GM18508 (cell line): ENCODE results near the gene AXIN1.
"Not testable (repeated sequence)": the region's sequence is repeated elsewhere in the genome, so short reads cannot be mapped to it uniquely, and the experiment has no call there.

Experiments
- ATAC-seq: cut with Tn5 transposase; IDR thresholded peaks from one replicate; pipeline ENCODE4 v1.9.1; 2021; ENCODE audit warnings: moderate number of reproducible peaks; ENCODE audit not compliant: insufficient read depth, unreplicated experiment

Gene AXIN1

GRCh38 chr16:352547-353403 lies at the start of gene AXIN1:
Gene AXIN1 (minus strand): TSS chr16:352723. CDS start chr16:347025, 5,698 bp downstream.
- no peak for ATAC-seq

GRCh38 chr16:401468-402348 lies 49.2 kb upstream of the AXIN1 start, which contains the start of gene DECR2:
Gene DECR2 (plus strand): TSS chr16:401885. CDS start chr16:401964, 79 bp downstream.
- no peak for ATAC-seq

- ATAC-seq, result no peak
Measured at GRCh38 chr16:400061-400591, 47.6 kb upstream of the AXIN1 start.

- ATAC-seq, result no peak
Measured at GRCh38 chr16:399340-400019, 47.0 kb upstream of the AXIN1 start.

- no peak for ATAC-seq
Measured at GRCh38 chr16:398561-399339, 46.2 kb upstream of the AXIN1 start.

GRCh38 chr16:397736-398332 lies 45.3 kb upstream of the AXIN1 start:
- ATAC-seq, result no peak

- ATAC-seq, result no peak
Measured at GRCh38 chr16:397135-397661, 44.7 kb upstream of the AXIN1 start, which contains the start of gene NME4. Gene NME4 (plus strand): TSS chr16:397199. CDS start chr16:397223, 24 bp downstream.

GRCh38 chr16:396605-397004 lies 44.1 kb upstream of the AXIN1 start:
- ATAC-seq, result no peak

GRCh38 chr16:396199-396598 lies 43.7 kb upstream of the AXIN1 start:
- ATAC-seq, result no peak

- ATAC-seq, result no peak
Measured at GRCh38 chr16:392450-393030, 40.0 kb upstream of the AXIN1 start.

GRCh38 chr16:391885-392335 lies 39.4 kb upstream of the AXIN1 start:
- ATAC-seq, result no peak

GRCh38 chr16:389352-389751 lies 36.8 kb upstream of the AXIN1 start:
- ATAC-seq, result no peak

GRCh38 chr16:387761-388666 lies 35.5 kb upstream of the AXIN1 start:
- ATAC-seq, result not testable (repeated sequence)

GRCh38 chr16:386641-387156 lies 34.2 kb upstream of the AXIN1 start:
- ATAC-seq, result no peak

GRCh38 chr16:383326-384051 lies 31.0 kb upstream of the AXIN1 start:
- ATAC-seq, result no peak
